Left lung (tissue), 10 donors: ENCODE results near the gene RABGAP1L. TPM values are rescaled to one million over a fixed set of nuclear protein-coding genes. Genes with fewer than 3 reads are reported as not detected.
"Not testable (repeated sequence)": the region's sequence is repeated elsewhere in the genome, so short reads cannot be mapped to it uniquely, and the experiment has no call there.

Source experiments
- ATAC-seq: fragments of 200-7000 bp; cut with Tn5 transposase; one replicate; pipeline ENCODE4 v1.9.1; 2020; ENCODE audit warnings: moderate library complexity
- DNase-seq, 4 donors: peaks; one replicate each; pipeline ENCODE4 v3.0.0-alpha.2; 2013 to 2020
- H3K27ac ChIP-seq, 2 donors: fragments of 200-600 bp; sonication (generic) in 1 of 2; one replicate each; pipeline versions ENCODE4 v1.5.0 to v1.8.0; 2020 to 2021
- H3K27me3 ChIP-seq, 2 donors: fragments of 200-600 bp; sonication (generic) in 1 of 2; one replicate each; pipeline versions ENCODE4 v1.5.0 to v1.8.0; 2020 to 2021
- H3K36me3 ChIP-seq, 2 donors: fragments of 200-600 bp; sonication (generic) in 1 of 2; one replicate each; pipeline versions ENCODE4 v1.5.0 to v1.8.0; 2020 to 2021
- H3K4me1 ChIP-seq, 2 donors: fragments of 200-600 bp; one replicate each; pipeline ENCODE4 v1.8.0; 2021
- H3K4me3 ChIP-seq, 2 donors: fragments of 200-600 bp; sonication (generic) in 1 of 2; one replicate each; pipeline versions ENCODE4 v1.5.0 to v1.8.0; 2020 to 2021; ENCODE audit warnings: mild to moderate bottlenecking in 1 of 2
- H3K9me3 ChIP-seq, 2 donors: fragments of 200-600 bp; sonication (generic) in 1 of 2; one replicate each; pipeline versions ENCODE4 v1.5.0 to v1.8.0; 2020 to 2021
- CTCF ChIP-seq, 2 donors: fragments of 200-600 bp; sonication (generic) in 1 of 2; IDR thresholded peaks; one replicate each; pipeline versions ENCODE4 v1.5.0 to v1.8.0; 2021; ENCODE audit warnings: antibody characterized with exemption in 2 of 2
- intact Hi-C, 2 donors: fragments of 100-400 bp; cut with DNase I; formaldehyde crosslinking; loops; one replicate each; pipeline versions ENCODE4 v1.11.2 to v1.14.2; 2022
- polyA plus RNA-seq, 6 donors: library from polyadenylated mRNA; unstranded; fragments of 120-200 nt; gene quantifications; one replicate each; pipeline ENCODE4 v1.2.1, GENCODE V29; 2013; ENCODE audit not compliant: insufficient read length in 6 of 6
- total RNA-seq, 2 donors: library from RNA; stranded (reverse); fragmentation: NEBNext Ultra II Directional; extraction: Animal tissue kit (Norgen Biotek cat#: 25700); gene quantifications; one replicate each; pipeline ENCODE4 v1.2.1, GENCODE V29; 2021
- donor health status: DM: no; HTN: yes; CAD: no.
- donor health status: DM: no; HTN: no; CAD: no.

The RABGAP1L gene
- total and polyA plus RNA-seq, 8 donors = 40.3 to 67.3 (median 51.4) TPM

- no peak for TF ChIP-seq CTCF (IDR thresholded peaks at IDR 0.05)
- intact Hi-C loops = no loop called here
- H3K27me3 ChIP-seq = no peaks in the 10 kb centered on the region
Measured at GRCh38 chr1:174167265-174167803, 8.0 kb downstream of the RABGAP1L start.

GRCh38 chr1:174169342-174169741 lies 10.0 kb downstream of the RABGAP1L start:
- ATAC-seq (no peak), DNase-seq (no peak)
- Histone ChIP-seq H3K27ac (no peak overlapping the region), H3K9me3 (no peaks in the 10 kb centered on the region), H3K4me1 (peaks cover 0 to 23% of the 10 kb centered on the region in 2 donors), H3K36me3 (no peaks in the 10 kb centered on the region), H3K27me3 (no peaks in the 10 kb centered on the region), H3K4me3 (no peak overlapping the region)
- intact Hi-C loops = no loop called here
- TF ChIP-seq CTCF (IDR thresholded peaks at IDR 0.05) = no peak

More at GRCh38 chr1:174167265-174167803, 8.0 kb downstream of the RABGAP1L start:
- H3K4me3 ChIP-seq = no peak overlapping the region
- no peaks in the 10 kb centered on the region for H3K9me3 ChIP-seq
- H3K4me1 ChIP-seq = peaks cover 0 to 14% of the 10 kb centered on the region in 2 donors
- ATAC-seq = no peak
- H3K36me3 ChIP-seq = no peaks in the 10 kb centered on the region
- H3K27ac ChIP-seq = no peak overlapping the region
- no peak for DNase-seq

DNA sequence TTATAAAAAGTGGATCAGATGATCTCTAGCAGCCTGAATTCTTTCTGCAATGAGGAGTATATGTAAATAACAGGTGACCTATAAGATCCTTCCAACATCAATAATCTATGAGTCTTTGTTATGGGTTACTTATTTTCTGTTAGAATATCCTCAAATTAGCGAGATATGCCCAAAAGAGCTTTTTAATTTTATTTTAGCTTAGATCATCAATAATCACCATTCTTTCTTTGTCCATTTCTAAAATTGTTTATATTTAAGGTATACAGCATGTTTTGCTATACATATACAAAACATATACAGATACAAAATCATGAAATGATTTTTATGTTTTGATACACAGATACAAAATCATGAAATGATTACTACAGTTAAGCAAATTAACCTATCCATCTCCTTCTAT lies 11.8 kb downstream of the RABGAP1L start:
- ATAC-seq = no peak
- DNase-seq = no peak
- TF ChIP-seq CTCF (IDR thresholded peaks at IDR 0.05) = no peak
- H3K27me3 ChIP-seq = no peaks in the 10 kb centered on the region
- no peaks in the 10 kb centered on the region for H3K9me3 ChIP-seq
- no peaks in the 10 kb centered on the region for H3K36me3 ChIP-seq
- intact Hi-C loops = no loop called here
- no peak overlapping the region for H3K27ac ChIP-seq
- H3K4me1 ChIP-seq = peaks cover 0 to 17% of the 10 kb centered on the region in 2 donors
- H3K4me3 ChIP-seq = no peak overlapping the region

DNA sequence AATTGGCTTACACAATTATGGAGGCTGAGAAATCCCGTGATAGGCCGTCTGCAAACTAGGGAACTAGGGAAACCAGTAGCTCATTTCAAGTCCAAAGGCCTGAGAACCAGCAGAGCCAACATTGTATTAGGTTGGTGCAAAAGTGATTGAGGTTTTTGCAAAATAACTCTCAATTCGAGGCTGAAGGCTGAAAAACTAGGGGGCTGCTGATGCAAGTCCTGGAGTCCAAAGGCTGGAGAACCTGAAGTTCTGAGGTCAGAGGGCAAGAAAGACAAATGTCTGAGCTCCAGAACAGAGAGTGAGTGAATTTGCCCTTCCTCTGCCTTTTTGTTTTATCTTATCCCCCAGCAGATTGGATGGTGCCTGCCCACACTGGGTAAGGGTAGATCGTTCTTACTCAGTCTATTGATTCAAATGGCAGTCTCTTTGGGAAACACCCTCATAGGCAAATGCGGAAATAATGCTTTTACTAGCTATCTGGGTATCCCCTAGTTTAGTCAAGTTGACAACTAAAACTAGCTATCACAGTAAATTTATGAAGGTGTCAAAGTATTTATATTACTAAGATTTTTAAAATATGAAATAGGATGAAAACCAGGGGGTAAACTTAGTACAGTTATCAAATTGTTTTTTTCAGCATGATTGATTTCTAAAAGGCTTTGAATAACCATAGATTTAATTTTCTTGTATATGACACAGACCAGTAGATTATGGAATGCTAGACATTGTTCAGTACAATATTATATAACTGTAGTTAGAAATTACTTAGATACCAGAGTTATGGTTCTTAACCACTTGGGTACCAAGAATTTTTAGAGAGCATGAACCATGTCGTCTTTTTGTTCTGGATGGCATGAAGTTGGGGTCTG lies 15.4 kb downstream of the RABGAP1L start:
- Histone ChIP-seq H3K9me3 (peaks cover 0 to 1% of the 10 kb centered on the region in 2 donors), H3K4me3 (no peak overlapping the region), H3K27ac (no peak overlapping the region), H3K36me3 (no peaks in the 10 kb centered on the region), H3K4me1 (peaks cover 0 to 12% of the 10 kb centered on the region in 2 donors), H3K27me3 (no peaks in the 10 kb centered on the region)
- TF ChIP-seq CTCF (IDR thresholded peaks at IDR 0.05) = no peak
- intact Hi-C loops = no loop called here
- DNase-seq = no peak
- ATAC-seq = no peak

- H3K27me3 ChIP-seq, H3K27ac ChIP-seq, ATAC-seq, intact Hi-C loops, H3K9me3 ChIP-seq, H3K36me3 ChIP-seq, DNase-seq, H3K4me1 ChIP-seq, H3K4me3 ChIP-seq: not testable (repeated sequence)
Measured at GRCh38 chr1:174178459-174178858, 19.1 kb downstream of the RABGAP1L start.
